ENCODE results near the gene KCND3. TPM values are rescaled to one million over a fixed set of nuclear protein-coding genes. Genes with fewer than 3 reads are reported as not detected.

KCND3 gene
- polyA plus RNA-seq, 3 donors: not detected

DNA sequence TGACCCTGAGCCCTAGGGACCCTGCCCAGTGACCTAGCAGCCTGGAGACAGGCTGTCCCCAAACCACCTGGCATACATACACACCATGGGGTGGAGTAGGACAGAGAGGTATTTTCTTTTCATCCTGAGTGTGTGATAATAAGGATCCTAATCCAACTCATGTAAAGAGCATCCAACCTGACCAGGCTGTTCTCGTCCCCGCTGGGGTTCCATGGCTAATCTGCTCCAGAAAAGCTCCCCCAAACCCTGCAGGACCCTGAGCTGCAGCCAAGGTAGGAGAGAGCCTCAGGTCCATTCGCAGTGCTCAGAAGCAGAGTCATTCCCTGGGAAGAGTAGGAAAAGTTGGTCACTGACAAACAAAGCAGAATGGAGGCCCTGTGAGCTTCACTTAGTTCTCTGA, 31.4 kb downstream of the KCND3 start:
- no peak for DNase-seq
- TF ChIP-seq CTCF (IDR thresholded peaks at IDR 0.05): no peak
- intact Hi-C loops (cut with micrococcal nuclease): no loop called here
- no peak overlapping the region for H3K9ac ChIP-seq (ENCODE audit: insufficient read depth, low read length, poor library complexity, severe bottlenecking)
- Mint-ChIP-seq H3K36me3 (no peaks in the 10 kb centered on the region), H3K27me3 (ENCODE audit: low read depth in 3 of 3) (peaks cover 3 to 17% (median 8%) of the 10 kb centered on the region in 3 donors), H3K27ac (no peak overlapping the region), H3K4me1 (no peaks in the 10 kb centered on the region), H3K4me3 (no peak overlapping the region), H3K9me3 (peaks cover 0 to 6% (median 0%) of the 10 kb centered on the region in 7 donors)
- no peaks in the 10 kb centered on the region for H4K20me1 ChIP-seq (ENCODE audit: insufficient read depth, low read length)
- no peaks in the 10 kb centered on the region for H3K36me3 ChIP-seq (replicated peaks in 1 of 2; ENCODE audit: control insufficient read depth in 1 of 2, insufficient read depth in 2 of 2, low read length in 2 of 2)
- no peak overlapping the region for H2AFZ ChIP-seq (ENCODE audit: insufficient read depth, low read depth, low read length, poor library complexity, severe bottlenecking)
- H3K79me2 ChIP-seq (ENCODE audit: insufficient read depth, low read length): no peaks in the 10 kb centered on the region
- no peak overlapping the region for H3K4me2 ChIP-seq (replicated peaks; ENCODE audit: extremely low read depth, low read length, poor library complexity, severe bottlenecking)
- no peak overlapping the region for H3K4me3 ChIP-seq (replicated peaks in 1 of 3; ENCODE audit: low read depth in 2 of 3, low read length in 3 of 3)
- H3K27ac ChIP-seq (ENCODE audit: low read depth in 1 of 2, low read length in 2 of 2): no peak overlapping the region
- no peaks in the 10 kb centered on the region for H3K4me1 ChIP-seq (ENCODE audit: control insufficient read depth in 1 of 2, insufficient read depth in 2 of 2, low read length in 2 of 2)
- WGBS (ENCODE audit: insufficient coverage): no CpG with 5 or more reads among the region's 3 CpGs
- H3K27me3 ChIP-seq (ENCODE audit: control insufficient read depth in 2 of 2, insufficient read depth in 2 of 2, low read length in 2 of 2): no peaks in the 10 kb centered on the region
- H3K9me3 ChIP-seq (replicated peaks in 1 of 2; ENCODE audit: control insufficient read depth in 1 of 2, insufficient read depth in 1 of 2, low read length in 2 of 2): no peaks in the 10 kb centered on the region

GRCh38 chr1:111956155-111956771, 33.2 kb downstream of the KCND3 start:
- H3K4me1 ChIP-seq (ENCODE audit: control insufficient read depth in 1 of 2, insufficient read depth in 2 of 2, low read length in 2 of 2): no peaks in the 10 kb centered on the region
- H3K27me3 ChIP-seq (ENCODE audit: control insufficient read depth in 2 of 2, insufficient read depth in 2 of 2, low read length in 2 of 2): peaks cover 0 to 3% of the 10 kb centered on the region in 2 donors
- H3K79me2 ChIP-seq (ENCODE audit: insufficient read depth, low read length): no peaks in the 10 kb centered on the region
- no peak overlapping the region for H3K4me3 ChIP-seq (replicated peaks in 1 of 3; ENCODE audit: low read depth in 2 of 3, low read length in 3 of 3)
- Mint-ChIP-seq H3K27me3 (ENCODE audit: low read depth in 3 of 3) (peaks cover 3 to 17% (median 6%) of the 10 kb centered on the region in 3 donors), H3K9me3 (peaks cover 0 to 6% (median 0%) of the 10 kb centered on the region in 7 donors), H3K4me3 (no peak overlapping the region), H3K27ac (no peak overlapping the region), H3K36me3 (no peaks in the 10 kb centered on the region), H3K4me1 (no peaks in the 10 kb centered on the region)
- no peaks in the 10 kb centered on the region for H4K20me1 ChIP-seq (ENCODE audit: insufficient read depth, low read length)
- intact Hi-C loops (cut with micrococcal nuclease): no loop called here
- no peaks in the 10 kb centered on the region for H3K36me3 ChIP-seq (replicated peaks in 1 of 2; ENCODE audit: control insufficient read depth in 1 of 2, insufficient read depth in 2 of 2, low read length in 2 of 2)
- 93% methylated on average over 9 of the region's 13 CpGs for WGBS (ENCODE audit: insufficient coverage)
- H3K4me2 ChIP-seq (replicated peaks; ENCODE audit: extremely low read depth, low read length, poor library complexity, severe bottlenecking): no peak overlapping the region
- H3K27ac ChIP-seq (ENCODE audit: low read depth in 1 of 2, low read length in 2 of 2): no peak overlapping the region
- no peaks in the 10 kb centered on the region for H3K9me3 ChIP-seq (replicated peaks in 1 of 2; ENCODE audit: control insufficient read depth in 1 of 2, insufficient read depth in 1 of 2, low read length in 2 of 2)
- H3K9ac ChIP-seq (ENCODE audit: insufficient read depth, low read length, poor library complexity, severe bottlenecking): no peak overlapping the region
- TF ChIP-seq CTCF (IDR thresholded peaks at IDR 0.05): no peak
- no peak for DNase-seq
- no peak overlapping the region for H2AFZ ChIP-seq (ENCODE audit: insufficient read depth, low read depth, low read length, poor library complexity, severe bottlenecking)

Measured in CD14-positive monocyte (primary cell).